HTR-8/SVneo (cell line): ENCODE data around the gene SOX8.
"Not testable (repeated sequence)": the region's sequence is repeated elsewhere in the genome, so short reads cannot be mapped to it uniquely, and the experiment has no call there.

ENCODE experiments used
- DNase-seq: peaks from one replicate; pipeline ENCODE4 v3.0.0; 2011; ENCODE audit warnings: low spot score, mixed read lengths; ENCODE audit not compliant: insufficient read length
- FAIRE-seq: peaks from 2 replicates; lab custom pipeline; 2011; peaks lifted over from hg19 to GRCh38; lab: Jason Lieb, UNC

The SOX8 gene

GRCh38 chr16:981695-982144, at the start of gene SOX8:
Gene SOX8 (plus strand): TSS chr16:981770. CDS start chr16:981923, 153 bp downstream.
- DNase-seq (no peak), FAIRE-seq (no peak)

GRCh38 chr16:932831-933330, 48.7 kb upstream of the SOX8 start:
- DNase-seq (no peak), FAIRE-seq (no peak)

GRCh38 chr16:933581-933980, 48.0 kb upstream of the SOX8 start:
- no peak for DNase-seq
- no peak for FAIRE-seq

- DNase-seq (no peak), FAIRE-seq (no peak)
Observed at GRCh38 chr16:934178-934577, 47.4 kb upstream of the SOX8 start.

- FAIRE-seq: no peak
Observed at GRCh38 chr16:935684-936083, 45.9 kb upstream of the SOX8 start.

GRCh38 chr16:937311-937710, 44.3 kb upstream of the SOX8 start:
- FAIRE-seq: no peak
- DNase-seq: no peak

More at GRCh38 chr16:935684-936083, 45.9 kb upstream of the SOX8 start:
- no peak for DNase-seq

- no peak for DNase-seq
- no peak for FAIRE-seq
Observed at GRCh38 chr16:937723-938122, 43.8 kb upstream of the SOX8 start.

GRCh38 chr16:938136-938535, 43.4 kb upstream of the SOX8 start:
- no peak for DNase-seq
- FAIRE-seq: no peak

GRCh38 chr16:938752-939151, 42.8 kb upstream of the SOX8 start:
- no peak for DNase-seq
- no peak for FAIRE-seq

- no peak for FAIRE-seq
Observed at GRCh38 chr16:939311-939710, 42.3 kb upstream of the SOX8 start.

GRCh38 chr16:939941-940340, 41.6 kb upstream of the SOX8 start:
- FAIRE-seq: no peak

More at GRCh38 chr16:939311-939710, 42.3 kb upstream of the SOX8 start:
- DNase-seq: no peak

GRCh38 chr16:942436-943060, 39.0 kb upstream of the SOX8 start:
- no peak for DNase-seq
- FAIRE-seq: no peak

More at GRCh38 chr16:939941-940340, 41.6 kb upstream of the SOX8 start:
- DNase-seq: no peak

- no peak for DNase-seq
- no peak for FAIRE-seq
Observed at GRCh38 chr16:943971-944370, 37.6 kb upstream of the SOX8 start.

GRCh38 chr16:945271-946047, 36.1 kb upstream of the SOX8 start:
- no peak for FAIRE-seq
- no peak for DNase-seq

- DNase-seq (no peak), FAIRE-seq (no peak)
Observed at GRCh38 chr16:946048-946395, 35.5 kb upstream of the SOX8 start.

GRCh38 chr16:947255-947921, 34.2 kb upstream of the SOX8 start:
- DNase-seq (no peak), FAIRE-seq (no peak)

GRCh38 chr16:947922-948303, 33.7 kb upstream of the SOX8 start:
- not testable (repeated sequence) for FAIRE-seq, DNase-seq

GRCh38 chr16:948767-949166, 32.8 kb upstream of the SOX8 start:
- DNase-seq, FAIRE-seq: not testable (repeated sequence)

- DNase-seq, FAIRE-seq: not testable (repeated sequence)
Observed at GRCh38 chr16:950733-951573, 30.6 kb upstream of the SOX8 start.
